CD4-positive, alpha-beta T cell (primary cell): Measurements from ENCODE around the gene TUBA8. TPM values are rescaled to one million over a fixed set of nuclear protein-coding genes. Genes with fewer than 3 reads are reported as not detected.

Experiments used
- ATAC-seq: fragments of 200-7000 bp; cut with Tn5 transposase; one replicate; pipeline ENCODE4 v1.10.0; 2022; ENCODE audit warnings: mild to moderate bottlenecking; ENCODE audit not compliant: poor library complexity
- CTCF ChIA-PET: fragments of 350-600 bp; sonication (Branson Sonifier 250); formaldehyde crosslinking; loops from one replicate; lab custom pipeline; 2021; ENCODE audit warnings: antibody characterized with exemption, inconsistent platforms; lab: Charles Lee
- POLR2A ChIA-PET: fragments of 350-600 bp; sonication (Branson Sonifier 250); formaldehyde crosslinking; loops from one replicate; lab custom pipeline; 2021; ENCODE audit warnings: antibody characterized with exemption, inconsistent platforms; lab: Charles Lee
- DNase-seq, 14 experiments: peaks; one replicate each; pipeline ENCODE4 v3.0.0-alpha.2; 2013 to 2020; ENCODE audit warnings: mixed read lengths in 2 of 14
- H3K27ac ChIP-seq, 2 donors: one replicate each; pipeline versions ENCODE4 v1.5.1 to v1.7.0; 2013; ENCODE audit warnings: low read length in 2 of 2, low read depth in 1 of 2, mild to moderate bottlenecking in 1 of 2
- H3K27me3 ChIP-seq, 2 experiments: 1 replicate in 1 of 2; 2 replicates in 1 of 2; pipeline versions ENCODE4 v1.6.1 to v1.7.0; 2013; ENCODE audit warnings: low read length in 2 of 2, control low read depth in 1 of 2, mild to moderate bottlenecking in 1 of 2, moderate library complexity in 1 of 2; ENCODE audit not compliant: insufficient read depth in 2 of 2, control insufficient read depth in 1 of 2
- H3K36me3 ChIP-seq: one replicate; pipeline ENCODE4 v1.6.1; 2013; ENCODE audit warnings: low read length, control low read depth; ENCODE audit not compliant: insufficient read depth
- H3K4me1 ChIP-seq: one replicate; pipeline ENCODE4 v1.6.1; 2013; ENCODE audit warnings: low read length, control low read depth; ENCODE audit not compliant: insufficient read depth
- H3K4me3 ChIP-seq: one replicate; pipeline ENCODE4 v1.5.1; 2013; ENCODE audit warnings: mild to moderate bottlenecking, low read length, moderate library complexity
- H3K9me3 ChIP-seq, 2 experiments: 1 replicate in 1 of 2; 2 replicates in 1 of 2; pipeline versions ENCODE4 v1.6.1 to v1.7.0; 2013; ENCODE audit warnings: low read length in 2 of 2, mild to moderate bottlenecking in 2 of 2, control low read depth in 1 of 2, moderate library complexity in 1 of 2; ENCODE audit not compliant: control insufficient read depth in 1 of 2, insufficient read depth in 1 of 2
- H3K27ac Mint-ChIP-seq: one replicate; pipeline ENCODE4 v1.8.0; 2020; ENCODE audit warnings: mixed read lengths
- H3K27me3 Mint-ChIP-seq: one replicate; pipeline ENCODE4 v1.8.0; 2021; ENCODE audit warnings: mixed read lengths
- H3K36me3 Mint-ChIP-seq: one replicate; pipeline ENCODE4 v1.8.0; 2021; ENCODE audit warnings: low read depth, mixed read lengths
- H3K4me1 Mint-ChIP-seq: one replicate; pipeline ENCODE4 v1.8.0; 2021; ENCODE audit warnings: low read depth, mixed read lengths
- H3K4me3 Mint-ChIP-seq: one replicate; pipeline ENCODE4 v1.8.0; 2020; ENCODE audit warnings: mild to moderate bottlenecking, mixed read lengths
- H3K9me3 Mint-ChIP-seq: one replicate; pipeline ENCODE4 v1.8.0; 2020; ENCODE audit warnings: mixed read lengths
- intact Hi-C, 2 experiments: fragments of 100-400 bp; cut with DNase I in 1 of 2; cut with micrococcal nuclease in 1 of 2; formaldehyde crosslinking; loops; one replicate each; pipeline versions ENCODE4 v1.15.1 to v1.9.0; 2023 to 2025; cut with DNase I, micrococcal nuclease
- total RNA-seq, 174 experiments: library from RNA in 2 of 174; stranded (reverse) in 2 of 174; gene quantifications; one replicate each; pipeline ENCODE4 v1.2.3 and lab custom pipeline; 2021 to 2026
- TF ChIP-seq, protein P1 (sequence below): fragments of 200-600 bp; IDR thresholded peaks from one replicate; pipeline ENCODE4 v1.8.0; 2022; ENCODE audit warnings: antibody characterized with exemption, mild to moderate bottlenecking

TUBA8 gene
- total RNA-seq, 2 experiments from 2014 or later = 0.47 to 1.1 TPM

DNA sequence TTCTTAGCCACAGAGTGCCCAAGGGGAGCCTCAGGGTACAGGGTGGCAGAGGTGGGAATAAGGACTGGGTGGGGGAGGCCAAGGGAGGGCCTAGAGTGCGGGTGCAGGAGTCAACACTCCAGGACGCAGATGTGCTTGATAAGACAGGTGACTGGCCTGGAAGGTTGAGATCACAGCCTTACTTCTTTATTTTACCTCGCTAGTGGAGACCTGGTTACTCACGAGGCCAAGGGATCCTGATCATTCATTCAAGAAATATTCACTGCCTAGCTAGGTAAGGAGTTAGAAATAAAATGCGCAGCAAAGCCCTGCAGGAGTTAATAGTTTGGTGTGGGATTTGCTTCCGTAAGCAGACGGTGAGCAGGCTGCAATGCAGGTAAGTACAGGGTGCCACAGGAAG, 46.0 kb upstream of the TUBA8 start:
- Histone ChIP-seq H3K9me3 (no peaks in the 10 kb centered on the region), H3K36me3 (no peaks in the 10 kb centered on the region), H3K27ac (no peak overlapping the region), H3K4me1 (no peaks in the 10 kb centered on the region), H3K27me3 (peaks cover 20 to 27% of the 10 kb centered on the region in 2 experiments), H3K4me3 (no peak overlapping the region)
- no peak overlapping the region for H3K27ac Mint-ChIP-seq
- H3K36me3 Mint-ChIP-seq = no peaks in the 10 kb centered on the region
- intact Hi-C loops = no loop called here
- H3K9me3 Mint-ChIP-seq = no peaks in the 10 kb centered on the region
- no peaks in the 10 kb centered on the region for H3K4me1 Mint-ChIP-seq
- H3K4me3 Mint-ChIP-seq = no peak overlapping the region
- H3K27me3 Mint-ChIP-seq = peaks cover 58% of the 10 kb centered on the region
- TF ChIP-seq, protein P1, sequence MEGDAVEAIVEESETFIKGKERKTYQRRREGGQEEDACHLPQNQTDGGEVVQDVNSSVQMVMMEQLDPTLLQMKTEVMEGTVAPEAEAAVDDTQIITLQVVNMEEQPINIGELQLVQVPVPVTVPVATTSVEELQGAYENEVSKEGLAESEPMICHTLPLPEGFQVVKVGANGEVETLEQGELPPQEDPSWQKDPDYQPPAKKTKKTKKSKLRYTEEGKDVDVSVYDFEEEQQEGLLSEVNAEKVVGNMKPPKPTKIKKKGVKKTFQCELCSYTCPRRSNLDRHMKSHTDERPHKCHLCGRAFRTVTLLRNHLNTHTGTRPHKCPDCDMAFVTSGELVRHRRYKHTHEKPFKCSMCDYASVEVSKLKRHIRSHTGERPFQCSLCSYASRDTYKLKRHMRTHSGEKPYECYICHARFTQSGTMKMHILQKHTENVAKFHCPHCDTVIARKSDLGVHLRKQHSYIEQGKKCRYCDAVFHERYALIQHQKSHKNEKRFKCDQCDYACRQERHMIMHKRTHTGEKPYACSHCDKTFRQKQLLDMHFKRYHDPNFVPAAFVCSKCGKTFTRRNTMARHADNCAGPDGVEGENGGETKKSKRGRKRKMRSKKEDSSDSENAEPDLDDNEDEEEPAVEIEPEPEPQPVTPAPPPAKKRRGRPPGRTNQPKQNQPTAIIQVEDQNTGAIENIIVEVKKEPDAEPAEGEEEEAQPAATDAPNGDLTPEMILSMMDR = no peak
- no peak for ATAC-seq
- CTCF ChIA-PET = no interaction called here
- POLR2A ChIA-PET = no interaction called here
- DNase-seq = no peak

DNA sequence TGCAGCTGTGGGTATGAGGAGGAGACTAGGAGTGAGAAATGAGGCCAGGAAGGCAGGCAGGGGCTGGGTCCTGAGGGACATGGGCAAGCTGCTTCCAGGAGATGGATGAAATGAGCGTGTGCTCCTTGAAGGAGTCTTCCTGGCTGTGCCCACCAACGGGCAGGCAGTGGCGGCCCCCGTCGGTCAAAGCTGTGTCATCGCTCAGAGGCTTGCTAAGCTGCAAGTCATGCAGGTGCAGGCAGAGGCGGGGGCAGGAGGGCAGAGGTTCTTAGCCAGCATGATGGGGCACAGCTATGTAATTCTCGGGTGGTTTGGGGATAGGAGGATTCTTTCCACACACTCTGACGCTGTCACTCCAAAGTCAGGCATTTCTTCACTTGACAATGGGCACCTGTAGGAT, 45.4 kb upstream of the TUBA8 start:
- Mint-ChIP-seq H3K27me3 (peaks cover 55% of the 10 kb centered on the region), H3K36me3 (no peaks in the 10 kb centered on the region), H3K9me3 (no peaks in the 10 kb centered on the region), H3K4me3 (no peak overlapping the region), H3K4me1 (no peaks in the 10 kb centered on the region), H3K27ac (no peak overlapping the region)
- intact Hi-C loops = no loop called here
- CTCF ChIA-PET = no interaction called here
- POLR2A ChIA-PET = no interaction called here
- H3K4me3 ChIP-seq = no peak overlapping the region
- TF ChIP-seq, protein P1 = no peak
- H3K4me1 ChIP-seq = no peaks in the 10 kb centered on the region
- no peaks in the 10 kb centered on the region for H3K9me3 ChIP-seq
- no peaks in the 10 kb centered on the region for H3K36me3 ChIP-seq
- ATAC-seq (no peak), DNase-seq (no peak)
- peaks cover 20 to 27% of the 10 kb centered on the region in 2 experiments for H3K27me3 ChIP-seq
- no peak overlapping the region for H3K27ac ChIP-seq

DNA sequence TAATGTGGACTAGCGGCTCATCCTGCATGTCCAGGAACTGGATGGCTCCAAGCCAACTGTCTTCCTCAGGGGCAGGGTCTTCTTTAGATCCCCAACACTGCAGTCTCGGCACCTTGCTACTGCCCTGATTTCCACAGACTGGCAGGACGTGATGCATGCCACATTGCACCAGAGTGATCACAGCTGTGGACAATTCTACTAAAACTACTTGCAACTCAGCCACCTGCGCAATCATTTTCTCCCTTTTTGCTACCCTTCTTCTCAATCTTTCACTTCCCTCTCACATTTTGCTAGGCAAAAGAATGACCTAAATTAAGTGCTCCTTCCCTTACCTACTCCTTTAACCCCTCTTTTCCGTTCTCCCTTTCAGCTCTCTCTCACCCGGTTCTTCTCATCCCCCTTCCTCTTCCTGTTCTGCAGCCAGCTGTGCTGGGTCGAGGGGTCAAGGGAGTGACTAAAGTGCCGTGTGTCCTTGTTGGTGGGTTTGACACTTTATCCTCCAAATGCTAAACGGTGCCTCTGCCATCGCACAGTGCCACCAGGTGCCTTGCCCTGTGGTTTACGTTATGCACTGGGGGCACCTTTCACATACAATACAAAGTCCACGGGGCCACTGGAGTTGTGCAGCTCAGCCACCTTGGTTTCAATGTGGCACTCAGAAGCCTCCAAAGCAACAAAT, 44.3 kb upstream of the TUBA8 start:
- Mint-ChIP-seq H3K36me3 (no peaks in the 10 kb centered on the region), H3K27ac (no peak overlapping the region), H3K27me3 (peaks cover 50% of the 10 kb centered on the region), H3K4me3 (no peak overlapping the region), H3K9me3 (no peaks in the 10 kb centered on the region), H3K4me1 (no peaks in the 10 kb centered on the region)
- DNase-seq = no peak
- Histone ChIP-seq H3K36me3 (no peaks in the 10 kb centered on the region), H3K4me3 (no peak overlapping the region), H3K27me3 (peaks cover 20 to 27% of the 10 kb centered on the region in 2 experiments), H3K27ac (no peak overlapping the region), H3K4me1 (no peaks in the 10 kb centered on the region), H3K9me3 (no peaks in the 10 kb centered on the region)
- intact Hi-C loops = no loop called here
- no peak for ATAC-seq
- TF ChIP-seq, protein P1 = no peak
- ChIA-PET CTCF (no interaction called here), POLR2A (no interaction called here)
